ENCODE measurements around the gene IRAK3. TPM values are rescaled to one million over a fixed set of nuclear protein-coding genes. Genes with fewer than 3 reads are reported as not detected.

IRAK3 gene
- total and polyA plus RNA-seq, 2 experiments from 2014 or later, result 0.53 to 1.8 TPM

DNA sequence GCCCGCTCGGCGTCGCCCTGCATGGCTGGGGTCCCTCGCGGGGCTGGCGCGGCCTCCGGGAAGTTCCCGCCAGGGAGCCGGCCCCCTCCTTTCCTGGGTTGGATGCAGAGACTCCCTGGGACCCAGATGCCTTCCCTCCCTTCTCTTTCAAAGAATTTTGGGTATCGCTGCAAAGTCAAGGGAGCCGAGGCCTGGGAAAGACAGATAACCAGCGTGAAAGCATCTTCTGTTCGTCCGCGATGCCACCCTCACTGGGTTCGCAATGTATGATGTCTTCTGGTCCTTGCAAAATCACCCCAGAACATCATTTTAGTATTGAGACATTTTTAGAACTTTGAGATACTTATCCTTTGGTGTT is 451 bp downstream of the IRAK3 start (continued):
- TF ChIP-seq ZNF462 (CRISPR knock-in tag; IDR thresholded peaks at IDR 0.05), result no peak
- no peak for TF ChIP-seq NANOG (IDR thresholded peaks at IDR 0.05; ENCODE audit: borderline replicate concordance)
- TF ChIP-seq CREB1 (CRISPR knock-in tag; IDR thresholded peaks at IDR 0.05; ENCODE audit: low read depth), result no peak
- no peak for TF ChIP-seq ZNF114 (CRISPR knock-in tag; IDR thresholded peaks at IDR 0.05)
- TF ChIP-seq POLR2AphosphoS5 (IDR thresholded peaks at IDR 0.05; ENCODE audit: low read depth), result no peak
- TF ChIP-seq ZNF331 (CRISPR knock-in tag; IDR thresholded peaks at IDR 0.05; ENCODE audit: low read depth), result no peak

DNA sequence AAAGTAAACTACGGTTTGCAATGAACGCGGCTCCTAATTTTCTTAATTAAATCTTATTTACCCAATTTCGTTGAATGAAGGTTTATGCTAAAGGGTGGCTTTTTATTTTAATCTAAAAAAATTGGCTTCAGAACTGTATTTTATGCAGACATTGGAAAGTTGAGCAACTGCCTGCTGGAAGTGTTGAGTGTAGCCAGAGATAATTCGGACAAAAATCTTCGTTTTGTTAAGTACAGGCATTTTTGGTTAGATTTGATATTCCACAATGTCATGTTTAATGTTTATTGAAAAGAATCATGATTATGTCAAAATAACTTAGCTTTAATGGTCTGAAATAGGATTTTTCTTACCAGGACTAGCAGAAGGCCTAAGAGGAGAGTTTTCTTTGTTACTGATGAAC is 875 bp downstream of the IRAK3 start:
- no peaks in the 10 kb centered on the region for H3K36me3 ChIP-seq (ENCODE audit: insufficient read depth)
- TF ChIP-seq EZH2phosphoT487 (IDR thresholded peaks at IDR 0.05; ENCODE audit: unreplicated experiment) (no peak), ETS1 (IDR thresholded peaks at IDR 0.05) (no peak)
- DNase-seq (ENCODE audit: low spot score) (no peak), ATAC-seq (no peak)
- peaks cover 47% of the 10 kb centered on the region for H3K27me3 ChIP-seq (ENCODE audit: insufficient read depth)
- H3F3A ChIP-seq (replicated peaks; ENCODE audit: low read depth), result no peaks in the 10 kb centered on the region
- Mint-ChIP-seq H3K27ac (no peak overlapping the region), H3K9me3 (peaks cover 3% of the 10 kb centered on the region; the same call in 1 of the 3 replicates), H3K36me3 (ENCODE audit: low read depth) (no peaks in the 10 kb centered on the region; the same call in 2 of the 3 replicates), H3K4me3 (peak overlapping the region; percentile 66), H3K27me3 (ENCODE audit: insufficient read depth, low read depth, poor library complexity) (peaks cover 45% of the 10 kb centered on the region), H3K4me1 (no peaks in the 10 kb centered on the region)
- H3K9me2 ChIP-seq (ENCODE audit: insufficient read depth), result 0 out of 2 replicates have a peak, but pooled peaks cover 3% of the 10 kb centered on the region
- H2AFZ ChIP-seq, result peak overlapping the region; percentile 94; the same call in 1 of the 2 replicates
- no peak overlapping the region for H3K27ac ChIP-seq (ENCODE audit: low read depth)
- H3K4me2 ChIP-seq, result peak overlapping the region; percentile 74
- peak overlapping the region; percentile 59 for H3K4me3 ChIP-seq
- no peaks in the 10 kb centered on the region for H3K79me2 ChIP-seq (replicated peaks; ENCODE audit: insufficient read depth)
- H4K20me1 ChIP-seq (replicated peaks; ENCODE audit: insufficient read depth), result no peaks in the 10 kb centered on the region
- 0 out of 2 replicates have a peak, but pooled peaks cover 7% of the 10 kb centered on the region for H3K4me1 ChIP-seq (ENCODE audit: insufficient read depth)
